ENCODE measurements around the gene ZBTB46. TPM values are rescaled to one million over a fixed set of nuclear protein-coding genes. Genes with fewer than 3 reads are reported as not detected.
"Not testable (repeated sequence)": the region's sequence is repeated elsewhere in the genome, so short reads cannot be mapped to it uniquely, and the experiment has no call there.

The ZBTB46 gene
- total and polyA plus RNA-seq, 9 donors = 4.1 to 55.1 (median 34.7) TPM

GRCh38 chr20:63781181-63781580, 49.9 kb downstream of the ZBTB46 start:
- 89 to 93% (median 91%) methylated on average over 14 of the region's 14 CpGs for WGBS, 3 donors
- Histone ChIP-seq H3K36me3 (no peaks in the 10 kb centered on the region), H3K9me3 (no peaks in the 10 kb centered on the region), H3K4me3 (no peak overlapping the region), H3K27me3 (no peaks in the 10 kb centered on the region), H3K27ac (no peak overlapping the region), H3K4me1 (ENCODE audit: insufficient read depth) (no peaks in the 10 kb centered on the region)
- DNase-seq = no peak
- intact Hi-C loops (cut with DNase I) = loop anchor here in 2 of 4 donors (5.0 kb wide), 2 partner anchors 36 to 76 kb away; no protein-coding TSS in a partner anchor
- TF ChIP-seq EP300 (IDR thresholded peaks at IDR 0.05) = no peak
- TF ChIP-seq POLR2A (IDR thresholded peaks at IDR 0.05) = no peak
- no peak for TF ChIP-seq CTCF (IDR thresholded peaks at IDR 0.05)

- TF ChIP-seq CTCF (IDR thresholded peaks at IDR 0.05) (no peak), EP300 (IDR thresholded peaks at IDR 0.05) (no peak), POLR2A (IDR thresholded peaks at IDR 0.05) (no peak)
Measured at GRCh38 chr20:63778857-63779256, 52.2 kb downstream of the ZBTB46 start.

GRCh38 chr20:63778034-63778752, 52.9 kb downstream of the ZBTB46 start:
- no peak for TF ChIP-seq EP300 (IDR thresholded peaks at IDR 0.05)
- TF ChIP-seq POLR2A (IDR thresholded peaks at IDR 0.05) = no peak
- TF ChIP-seq CTCF (IDR thresholded peaks at IDR 0.05) = no peak
- H3K27me3 ChIP-seq = no peaks in the 10 kb centered on the region
- 59 to 66% (median 62%) methylated on average over 19 of the region's 19 CpGs for WGBS, 3 donors
- H3K4me3 ChIP-seq = no peak overlapping the region
- H3K4me1 ChIP-seq (ENCODE audit: insufficient read depth) = peaks cover 13% of the 10 kb centered on the region
- no peak overlapping the region for H3K27ac ChIP-seq
- no peaks in the 10 kb centered on the region for H3K36me3 ChIP-seq
- no peak for DNase-seq
- H3K9me3 ChIP-seq = no peaks in the 10 kb centered on the region
- intact Hi-C loops (cut with DNase I) = loop anchor here in 2 of 4 donors (5.0 to 10.0 kb wide), 2 partner anchors 79 to 197 kb away; partner anchors contain the start of gene SAMD10 (in 1 of the 2)

More at GRCh38 chr20:63778857-63779256, 52.2 kb downstream of the ZBTB46 start:
- no peak overlapping the region for H3K4me3 ChIP-seq
- H3K27ac ChIP-seq = no peak overlapping the region
- H3K27me3 ChIP-seq = no peaks in the 10 kb centered on the region
- no peak for DNase-seq
- H3K9me3 ChIP-seq = no peaks in the 10 kb centered on the region
- no peaks in the 10 kb centered on the region for H3K36me3 ChIP-seq
- intact Hi-C loops (cut with DNase I) = loop anchor here in 2 of 4 donors (5.0 to 10.0 kb wide), 2 partner anchors 78 to 196 kb away; partner anchors contain the start of gene SAMD10 (in 1 of the 2)
- WGBS, 3 donors = 81 to 86% (median 85%) methylated on average over 9 of the region's 9 CpGs
- peaks cover 7% of the 10 kb centered on the region for H3K4me1 ChIP-seq (ENCODE audit: insufficient read depth)

GRCh38 chr20:63777614-63778013, 53.5 kb downstream of the ZBTB46 start:
- WGBS, 3 donors = 93 to 96% (median 95%) methylated on average over 13 of the region's 13 CpGs
- no peak for TF ChIP-seq CTCF (IDR thresholded peaks at IDR 0.05)
- TF ChIP-seq POLR2A (IDR thresholded peaks at IDR 0.05) = no peak
- TF ChIP-seq EP300 (IDR thresholded peaks at IDR 0.05) = no peak
- intact Hi-C loops (cut with DNase I) = loop anchor here in 2 of 4 donors (5.0 to 10.0 kb wide), 2 partner anchors 80 to 197 kb away; partner anchors contain the start of gene SAMD10 (in 1 of the 2)
- Histone ChIP-seq H3K4me1 (ENCODE audit: insufficient read depth) (peaks cover 18% of the 10 kb centered on the region), H3K9me3 (no peaks in the 10 kb centered on the region), H3K36me3 (no peaks in the 10 kb centered on the region), H3K4me3 (no peak overlapping the region), H3K27ac (no peak overlapping the region), H3K27me3 (no peaks in the 10 kb centered on the region)
- peak in 1 of 5 donors; percentile 21 for DNase-seq

- H3K4me3 ChIP-seq, H3K27ac ChIP-seq, H3K27me3 ChIP-seq, H3K36me3 ChIP-seq, DNase-seq, H3K9me3 ChIP-seq: not testable (repeated sequence)
- peaks cover 20% of the 10 kb centered on the region for H3K4me1 ChIP-seq (ENCODE audit: insufficient read depth)
- 89 to 95% (median 90%) methylated on average over 23 of the region's 23 CpGs for WGBS, 3 donors
- intact Hi-C loops (cut with DNase I) = loop anchor here in 2 of 4 donors (5.0 to 10.0 kb wide), 2 partner anchors 80 to 198 kb away; partner anchors contain the start of gene SAMD10 (in 1 of the 2)
Measured at GRCh38 chr20:63776875-63777274, 54.2 kb downstream of the ZBTB46 start.
